ENCODE measurements around the gene PPP3CA. TPM values are rescaled to one million over a fixed set of nuclear protein-coding genes. Genes with fewer than 3 reads are reported as not detected.

The PPP3CA gene
- total RNA-seq, 2 experiments from 2014 or later = 31.1 to 33.4 TPM

- no peak for ATAC-seq (ENCODE audit: low read depth)
- DNase-seq = no peak
- no peaks in the 10 kb centered on the region for H3K4me1 Mint-ChIP-seq
- no peak overlapping the region for H3K4me3 Mint-ChIP-seq
- peaks cover 5% of the 10 kb centered on the region for H3K36me3 Mint-ChIP-seq
- POLR2A ChIA-PET = no interaction called here
- no peaks in the 10 kb centered on the region for H3K27me3 Mint-ChIP-seq
- H3K27ac Mint-ChIP-seq = no peak overlapping the region
- no peaks in the 10 kb centered on the region for H3K9me3 Mint-ChIP-seq
Observed at GRCh38 chr4:101076032-101076431, 271.3 kb downstream of the PPP3CA start.

GRCh38 chr4:101075536-101075935, 271.8 kb downstream of the PPP3CA start:
- H3K36me3 Mint-ChIP-seq = peaks cover 2% of the 10 kb centered on the region
- no peak overlapping the region for H3K4me3 Mint-ChIP-seq
- no peak overlapping the region for H3K27ac Mint-ChIP-seq
- no peaks in the 10 kb centered on the region for H3K27me3 Mint-ChIP-seq
- H3K4me1 Mint-ChIP-seq = no peaks in the 10 kb centered on the region
- POLR2A ChIA-PET = no interaction called here
- H3K9me3 Mint-ChIP-seq = no peaks in the 10 kb centered on the region
- DNase-seq = no peak
- no peak for ATAC-seq (ENCODE audit: low read depth)

GRCh38 chr4:101074326-101074725, 273.0 kb downstream of the PPP3CA start:
- Mint-ChIP-seq H3K4me1 (no peaks in the 10 kb centered on the region), H3K9me3 (no peaks in the 10 kb centered on the region), H3K36me3 (no peaks in the 10 kb centered on the region), H3K4me3 (no peak overlapping the region), H3K27me3 (no peaks in the 10 kb centered on the region), H3K27ac (no peak overlapping the region)
- no peak for DNase-seq
- ATAC-seq (ENCODE audit: low read depth) = no peak
- POLR2A ChIA-PET = no interaction called here

GRCh38 chr4:101071241-101071640, 276.1 kb downstream of the PPP3CA start:
- no peaks in the 10 kb centered on the region for H3K9me3 Mint-ChIP-seq
- H3K27ac Mint-ChIP-seq = no peak overlapping the region
- no peaks in the 10 kb centered on the region for H3K4me1 Mint-ChIP-seq
- no peaks in the 10 kb centered on the region for H3K27me3 Mint-ChIP-seq
- DNase-seq (no peak), ATAC-seq (ENCODE audit: low read depth) (no peak)
- H3K36me3 Mint-ChIP-seq = peaks cover 3% of the 10 kb centered on the region
- H3K4me3 Mint-ChIP-seq = no peak overlapping the region
- POLR2A ChIA-PET = no interaction called here

- peaks cover 3% of the 10 kb centered on the region for H3K36me3 Mint-ChIP-seq
- no peak overlapping the region for H3K27ac Mint-ChIP-seq
- H3K4me3 Mint-ChIP-seq = no peak overlapping the region
- POLR2A ChIA-PET = no interaction called here
- no peaks in the 10 kb centered on the region for H3K27me3 Mint-ChIP-seq
- H3K4me1 Mint-ChIP-seq = no peaks in the 10 kb centered on the region
- no peak for DNase-seq
- no peak for ATAC-seq (ENCODE audit: low read depth)
- no peaks in the 10 kb centered on the region for H3K9me3 Mint-ChIP-seq
Observed at GRCh38 chr4:101068115-101068514, 279.2 kb downstream of the PPP3CA start.

GRCh38 chr4:101067383-101067782, 279.9 kb downstream of the PPP3CA start:
- ATAC-seq (ENCODE audit: low read depth) (no peak), DNase-seq (no peak)
- Mint-ChIP-seq H3K4me3 (no peak overlapping the region), H3K4me1 (no peaks in the 10 kb centered on the region), H3K36me3 (peaks cover 8% of the 10 kb centered on the region), H3K27ac (no peak overlapping the region), H3K27me3 (no peaks in the 10 kb centered on the region), H3K9me3 (no peaks in the 10 kb centered on the region)
- POLR2A ChIA-PET = no interaction called here

- no peak overlapping the region for H3K27ac Mint-ChIP-seq
- POLR2A ChIA-PET = no interaction called here
- H3K4me1 Mint-ChIP-seq = no peaks in the 10 kb centered on the region
- H3K27me3 Mint-ChIP-seq = no peaks in the 10 kb centered on the region
- H3K9me3 Mint-ChIP-seq = no peaks in the 10 kb centered on the region
- peaks cover 10% of the 10 kb centered on the region for H3K36me3 Mint-ChIP-seq
- H3K4me3 Mint-ChIP-seq = no peak overlapping the region
- no peak for ATAC-seq (ENCODE audit: low read depth)
- no peak for DNase-seq
Observed at GRCh38 chr4:101066626-101067170, 280.6 kb downstream of the PPP3CA start.

- no peaks in the 10 kb centered on the region for H3K27me3 Mint-ChIP-seq
- POLR2A ChIA-PET = no interaction called here
- no peak overlapping the region for H3K4me3 Mint-ChIP-seq
- H3K9me3 Mint-ChIP-seq = no peaks in the 10 kb centered on the region
- peaks cover 10% of the 10 kb centered on the region for H3K36me3 Mint-ChIP-seq
- DNase-seq (no peak), ATAC-seq (ENCODE audit: low read depth) (no peak)
- no peak overlapping the region for H3K27ac Mint-ChIP-seq
- no peaks in the 10 kb centered on the region for H3K4me1 Mint-ChIP-seq
Observed at GRCh38 chr4:101065935-101066485, 281.3 kb downstream of the PPP3CA start.

GRCh38 chr4:101065346-101065745, 282.0 kb downstream of the PPP3CA start:
- H3K27me3 Mint-ChIP-seq = no peaks in the 10 kb centered on the region
- peaks cover 11% of the 10 kb centered on the region for H3K36me3 Mint-ChIP-seq
- ATAC-seq (ENCODE audit: low read depth) = no peak
- H3K4me1 Mint-ChIP-seq = no peaks in the 10 kb centered on the region
- no peaks in the 10 kb centered on the region for H3K9me3 Mint-ChIP-seq
- no peak for DNase-seq
- no peak overlapping the region for H3K4me3 Mint-ChIP-seq
- no peak overlapping the region for H3K27ac Mint-ChIP-seq
- POLR2A ChIA-PET = no interaction called here

GRCh38 chr4:101064541-101065180, 282.7 kb downstream of the PPP3CA start:
- Mint-ChIP-seq H3K4me1 (no peaks in the 10 kb centered on the region), H3K36me3 (peaks cover 14% of the 10 kb centered on the region), H3K9me3 (no peaks in the 10 kb centered on the region), H3K4me3 (no peak overlapping the region), H3K27me3 (no peaks in the 10 kb centered on the region), H3K27ac (no peak overlapping the region)
- DNase-seq = no peak
- POLR2A ChIA-PET = no interaction called here
- no peak for ATAC-seq (ENCODE audit: low read depth)

- H3K4me3 Mint-ChIP-seq = no peak overlapping the region
- DNase-seq = no peak
Observed at GRCh38 chr4:101055392-101055791, 291.9 kb downstream of the PPP3CA start.

GRCh38 chr4:101050837-101051205, 296.5 kb downstream of the PPP3CA start:
- ATAC-seq (ENCODE audit: low read depth) (no peak), DNase-seq (no peak)
- Mint-ChIP-seq H3K4me1 (no peaks in the 10 kb centered on the region), H3K9me3 (no peaks in the 10 kb centered on the region), H3K36me3 (no peaks in the 10 kb centered on the region), H3K27ac (no peak overlapping the region), H3K27me3 (no peaks in the 10 kb centered on the region), H3K4me3 (no peak overlapping the region)
- POLR2A ChIA-PET = no interaction called here

More at GRCh38 chr4:101055392-101055791, 291.9 kb downstream of the PPP3CA start:
- ATAC-seq (ENCODE audit: low read depth) = no peak
- POLR2A ChIA-PET = no interaction called here
- H3K27me3 Mint-ChIP-seq = no peaks in the 10 kb centered on the region
- H3K9me3 Mint-ChIP-seq = no peaks in the 10 kb centered on the region
- peaks cover 3% of the 10 kb centered on the region for H3K36me3 Mint-ChIP-seq
- no peaks in the 10 kb centered on the region for H3K4me1 Mint-ChIP-seq
- no peak overlapping the region for H3K27ac Mint-ChIP-seq

- Mint-ChIP-seq H3K4me3 (no peak overlapping the region), H3K36me3 (peaks cover 4% of the 10 kb centered on the region), H3K27ac (no peak overlapping the region), H3K27me3 (no peaks in the 10 kb centered on the region), H3K4me1 (no peaks in the 10 kb centered on the region), H3K9me3 (no peaks in the 10 kb centered on the region)
- POLR2A ChIA-PET = no interaction called here
- DNase-seq (no peak), ATAC-seq (ENCODE audit: low read depth) (no peak)
Observed at GRCh38 chr4:101050088-101050836, 297.1 kb downstream of the PPP3CA start.

GRCh38 chr4:101049549-101050001, 297.8 kb downstream of the PPP3CA start:
- H3K36me3 Mint-ChIP-seq = peaks cover 6% of the 10 kb centered on the region
- POLR2A ChIA-PET = no interaction called here
- DNase-seq (no peak), ATAC-seq (ENCODE audit: low read depth) (no peak)
- no peaks in the 10 kb centered on the region for H3K9me3 Mint-ChIP-seq
- no peak overlapping the region for H3K27ac Mint-ChIP-seq
- no peaks in the 10 kb centered on the region for H3K27me3 Mint-ChIP-seq
- no peaks in the 10 kb centered on the region for H3K4me1 Mint-ChIP-seq
- no peak overlapping the region for H3K4me3 Mint-ChIP-seq

Measured in activated naive CD8-positive, alpha-beta T cell treated with anti-CD3 and anti-CD28 coated beads, Interleukin-2, amount 10 ng/mL, durations not matched to agents 7 days and 5 days (primary cell).